GM23338 (cell line): Measurements from ENCODE around the gene CSDE1.

Source experiments
- CREB1 ChIP-seq: fragments of 250-450 bp; sonication (Bioruptor Pico); IDR thresholded peaks from 2 replicates; pipeline ENCODE4 v1.5.0; 2020; ENCODE audit warnings: low read depth, mild to moderate bottlenecking, moderate library complexity
- EZH2 ChIP-seq: fragments of 200-600 bp; sonication (generic); IDR thresholded peaks from one replicate; pipeline ENCODE4 v1.8.0; 2017; ENCODE audit warnings: antibody characterized with exemption, mild to moderate bottlenecking, low read depth; ENCODE audit not compliant: unreplicated experiment
- JUNB ChIP-seq: IDR thresholded peaks from one replicate; pipeline ENCODE4 v1.6.1; 2016; ENCODE audit warnings: antibody characterized with exemption; ENCODE audit not compliant: unreplicated experiment
- POLR2AphosphoS5 ChIP-seq: IDR thresholded peaks from 2 replicates; pipeline ENCODE4 v1.6.1; 2016; ENCODE audit warnings: antibody characterized with exemption, low read depth
- TF ChIP-seq, protein P1 (sequence below), 2 experiments: fragments of 200-600 bp in 1 of 2; sonication (generic) in 1 of 2; conservative IDR thresholded peaks; 2 replicates each; pipeline versions ENCODE4 v1.5.1 to v1.6.1; 2016 to 2017; ENCODE audit warnings: antibody characterized with exemption in 2 of 2, low read depth in 2 of 2, mild to moderate bottlenecking in 2 of 2, moderate library complexity in 1 of 2
- TF ChIP-seq, protein P2 (sequence below): IDR thresholded peaks from one replicate; pipeline ENCODE4 v1.6.1; 2018; ENCODE audit warnings: antibody characterized with exemption; ENCODE audit not compliant: unreplicated experiment
- TF ChIP-seq, protein P3 (sequence below): IDR thresholded peaks from 2 replicates; pipeline ENCODE4 v1.6.1; 2016; ENCODE audit warnings: antibody characterized with exemption

- TF ChIP-seq EZH2 = no peak
- TF ChIP-seq, protein P1, sequence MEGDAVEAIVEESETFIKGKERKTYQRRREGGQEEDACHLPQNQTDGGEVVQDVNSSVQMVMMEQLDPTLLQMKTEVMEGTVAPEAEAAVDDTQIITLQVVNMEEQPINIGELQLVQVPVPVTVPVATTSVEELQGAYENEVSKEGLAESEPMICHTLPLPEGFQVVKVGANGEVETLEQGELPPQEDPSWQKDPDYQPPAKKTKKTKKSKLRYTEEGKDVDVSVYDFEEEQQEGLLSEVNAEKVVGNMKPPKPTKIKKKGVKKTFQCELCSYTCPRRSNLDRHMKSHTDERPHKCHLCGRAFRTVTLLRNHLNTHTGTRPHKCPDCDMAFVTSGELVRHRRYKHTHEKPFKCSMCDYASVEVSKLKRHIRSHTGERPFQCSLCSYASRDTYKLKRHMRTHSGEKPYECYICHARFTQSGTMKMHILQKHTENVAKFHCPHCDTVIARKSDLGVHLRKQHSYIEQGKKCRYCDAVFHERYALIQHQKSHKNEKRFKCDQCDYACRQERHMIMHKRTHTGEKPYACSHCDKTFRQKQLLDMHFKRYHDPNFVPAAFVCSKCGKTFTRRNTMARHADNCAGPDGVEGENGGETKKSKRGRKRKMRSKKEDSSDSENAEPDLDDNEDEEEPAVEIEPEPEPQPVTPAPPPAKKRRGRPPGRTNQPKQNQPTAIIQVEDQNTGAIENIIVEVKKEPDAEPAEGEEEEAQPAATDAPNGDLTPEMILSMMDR (conservative IDR thresholded peaks at IDR 0.05; ENCODE audit: low read depth in 2 of 2) = no peak
- no peak for TF ChIP-seq CREB1 (CRISPR knock-in tag)
- TF ChIP-seq, protein P2, sequence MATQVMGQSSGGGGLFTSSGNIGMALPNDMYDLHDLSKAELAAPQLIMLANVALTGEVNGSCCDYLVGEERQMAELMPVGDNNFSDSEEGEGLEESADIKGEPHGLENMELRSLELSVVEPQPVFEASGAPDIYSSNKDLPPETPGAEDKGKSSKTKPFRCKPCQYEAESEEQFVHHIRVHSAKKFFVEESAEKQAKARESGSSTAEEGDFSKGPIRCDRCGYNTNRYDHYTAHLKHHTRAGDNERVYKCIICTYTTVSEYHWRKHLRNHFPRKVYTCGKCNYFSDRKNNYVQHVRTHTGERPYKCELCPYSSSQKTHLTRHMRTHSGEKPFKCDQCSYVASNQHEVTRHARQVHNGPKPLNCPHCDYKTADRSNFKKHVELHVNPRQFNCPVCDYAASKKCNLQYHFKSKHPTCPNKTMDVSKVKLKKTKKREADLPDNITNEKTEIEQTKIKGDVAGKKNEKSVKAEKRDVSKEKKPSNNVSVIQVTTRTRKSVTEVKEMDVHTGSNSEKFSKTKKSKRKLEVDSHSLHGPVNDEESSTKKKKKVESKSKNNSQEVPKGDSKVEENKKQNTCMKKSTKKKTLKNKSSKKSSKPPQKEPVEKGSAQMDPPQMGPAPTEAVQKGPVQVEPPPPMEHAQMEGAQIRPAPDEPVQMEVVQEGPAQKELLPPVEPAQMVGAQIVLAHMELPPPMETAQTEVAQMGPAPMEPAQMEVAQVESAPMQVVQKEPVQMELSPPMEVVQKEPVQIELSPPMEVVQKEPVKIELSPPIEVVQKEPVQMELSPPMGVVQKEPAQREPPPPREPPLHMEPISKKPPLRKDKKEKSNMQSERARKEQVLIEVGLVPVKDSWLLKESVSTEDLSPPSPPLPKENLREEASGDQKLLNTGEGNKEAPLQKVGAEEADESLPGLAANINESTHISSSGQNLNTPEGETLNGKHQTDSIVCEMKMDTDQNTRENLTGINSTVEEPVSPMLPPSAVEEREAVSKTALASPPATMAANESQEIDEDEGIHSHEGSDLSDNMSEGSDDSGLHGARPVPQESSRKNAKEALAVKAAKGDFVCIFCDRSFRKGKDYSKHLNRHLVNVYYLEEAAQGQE = no peak
- TF ChIP-seq JUNB = no peak
- no peak for TF ChIP-seq POLR2AphosphoS5
- TF ChIP-seq, protein P3, sequence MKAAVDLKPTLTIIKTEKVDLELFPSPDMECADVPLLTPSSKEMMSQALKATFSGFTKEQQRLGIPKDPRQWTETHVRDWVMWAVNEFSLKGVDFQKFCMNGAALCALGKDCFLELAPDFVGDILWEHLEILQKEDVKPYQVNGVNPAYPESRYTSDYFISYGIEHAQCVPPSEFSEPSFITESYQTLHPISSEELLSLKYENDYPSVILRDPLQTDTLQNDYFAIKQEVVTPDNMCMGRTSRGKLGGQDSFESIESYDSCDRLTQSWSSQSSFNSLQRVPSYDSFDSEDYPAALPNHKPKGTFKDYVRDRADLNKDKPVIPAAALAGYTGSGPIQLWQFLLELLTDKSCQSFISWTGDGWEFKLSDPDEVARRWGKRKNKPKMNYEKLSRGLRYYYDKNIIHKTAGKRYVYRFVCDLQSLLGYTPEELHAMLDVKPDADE = no peak
Measured at GRCh38 chr1:114723457-114723856, 34.3 kb downstream of the CSDE1 start.
